ENCODE measurements around the gene TEX9.
A peak's percentile ranks its signal among the peaks of the same experiment; 100 is the strongest.

Gene TEX9

DNA sequence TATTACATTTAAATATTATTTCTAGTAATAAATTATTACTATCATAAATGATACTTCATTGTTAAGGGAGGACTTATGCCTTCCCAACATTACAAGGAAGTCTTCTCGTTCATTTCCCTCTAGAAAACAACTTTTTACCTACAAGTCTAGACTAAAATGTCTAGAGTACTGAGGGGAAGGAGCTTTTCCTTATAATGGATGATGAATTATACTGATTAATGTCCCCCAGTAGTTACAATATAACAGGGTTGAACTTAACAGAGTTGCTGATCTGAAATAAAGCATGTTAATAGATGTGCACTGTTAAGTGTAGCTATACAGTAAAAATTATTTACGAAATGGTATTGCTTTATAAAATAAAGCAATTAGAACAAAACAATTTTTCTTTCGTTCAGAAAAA is 102.4 kb downstream of the TEX9 start:
- peaks cover 30% of the 10 kb centered on the region for H3K27me3 Mint-ChIP-seq
- H3K9me3 Mint-ChIP-seq: no peaks in the 10 kb centered on the region

DNA sequence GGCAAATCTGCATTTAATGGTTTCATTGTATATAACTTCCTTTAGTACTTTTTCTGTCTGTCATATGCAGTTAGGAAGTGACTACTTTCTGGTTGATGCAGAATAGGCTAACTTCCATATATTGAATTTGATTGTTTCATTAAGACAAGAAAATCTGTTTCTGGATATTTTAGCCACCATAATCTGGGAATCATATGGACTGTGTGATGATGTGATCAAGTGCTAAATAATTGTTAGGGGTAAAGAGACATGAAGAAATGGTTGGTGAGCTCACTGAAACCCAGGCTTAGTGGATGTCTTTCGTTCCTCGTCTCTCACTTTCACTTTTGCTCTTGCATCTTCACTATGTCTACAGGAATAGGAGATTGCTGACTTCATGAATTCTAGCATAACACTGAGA is 103.2 kb downstream of the TEX9 start:
- H3K4me1 Mint-ChIP-seq: peaks cover 17% of the 10 kb centered on the region
- DNase-seq (ENCODE audit: low spot score in 2 of 2) (no peak), ATAC-seq (replicated peaks; ENCODE audit: extremely low read depth, poor library complexity, severe bottlenecking) (peak; percentile 32)
- peak overlapping the region; percentile 36 for H3K27ac Mint-ChIP-seq (ENCODE audit: low read depth)
- H3K4me3 Mint-ChIP-seq: peak overlapping the region; percentile 74
- peaks cover 2% of the 10 kb centered on the region for H3K36me3 Mint-ChIP-seq (ENCODE audit: insufficient read depth)
- no peaks in the 10 kb centered on the region for H3K9me3 Mint-ChIP-seq
- H3K27me3 Mint-ChIP-seq: peaks cover 27% of the 10 kb centered on the region

More for the DNA sequence above, 102.4 kb downstream of the TEX9 start:
- H3K36me3 Mint-ChIP-seq (ENCODE audit: insufficient read depth): peaks cover 2% of the 10 kb centered on the region
- no peak overlapping the region for H3K27ac Mint-ChIP-seq (ENCODE audit: low read depth)
- no peak for ATAC-seq (replicated peaks; ENCODE audit: extremely low read depth, poor library complexity, severe bottlenecking)
- peaks cover 17% of the 10 kb centered on the region for H3K4me1 Mint-ChIP-seq
- H3K4me3 Mint-ChIP-seq: peak overlapping the region; percentile 74
- DNase-seq (ENCODE audit: low spot score in 2 of 2): no peak

- H3K4me3 Mint-ChIP-seq: no peak overlapping the region
- DNase-seq (ENCODE audit: low spot score in 2 of 2) (no peak), ATAC-seq (replicated peaks; ENCODE audit: extremely low read depth, poor library complexity, severe bottlenecking) (no peak)
- no peaks in the 10 kb centered on the region for H3K9me3 Mint-ChIP-seq
- no peak overlapping the region for H3K27ac Mint-ChIP-seq (ENCODE audit: low read depth)
- H3K27me3 Mint-ChIP-seq: peaks cover 17% of the 10 kb centered on the region
- H3K36me3 Mint-ChIP-seq (ENCODE audit: insufficient read depth): peaks cover 2% of the 10 kb centered on the region
- peaks cover 15% of the 10 kb centered on the region for H3K4me1 Mint-ChIP-seq
Observed at GRCh38 chr15:56469483-56469882, 104.3 kb downstream of the TEX9 start.

GRCh38 chr15:56471440-56472069 is 106.3 kb downstream of the TEX9 start:
- Mint-ChIP-seq H3K27ac (ENCODE audit: low read depth) (no peak overlapping the region), H3K27me3 (no peaks in the 10 kb centered on the region), H3K9me3 (no peaks in the 10 kb centered on the region), H3K36me3 (ENCODE audit: insufficient read depth) (no peaks in the 10 kb centered on the region), H3K4me3 (no peak overlapping the region), H3K4me1 (peaks cover 9% of the 10 kb centered on the region)
- DNase-seq (ENCODE audit: low spot score in 2 of 2) (no peak), ATAC-seq (replicated peaks; ENCODE audit: extremely low read depth, poor library complexity, severe bottlenecking) (no peak)

DNA sequence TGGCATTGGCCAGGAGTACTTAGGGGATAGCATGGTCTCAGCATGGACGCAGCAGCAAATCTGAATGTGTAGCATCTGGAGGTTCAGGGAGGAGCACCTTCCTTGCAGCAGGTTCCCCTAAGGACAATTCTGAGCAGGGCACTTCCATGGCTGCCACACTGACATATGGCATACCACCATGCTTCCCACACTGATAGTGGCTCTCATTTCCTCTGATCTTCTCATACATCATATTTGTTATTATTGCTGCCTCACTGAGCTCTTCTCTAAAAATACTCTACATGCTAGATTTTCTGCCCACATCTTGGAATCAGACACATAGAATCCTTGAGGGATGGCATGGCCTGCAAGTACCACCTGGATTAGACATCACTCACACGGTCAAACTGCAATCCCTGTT is 107.1 kb downstream of the TEX9 start:
- Mint-ChIP-seq H3K27ac (ENCODE audit: low read depth) (no peak overlapping the region), H3K9me3 (no peaks in the 10 kb centered on the region), H3K4me1 (peaks cover 9% of the 10 kb centered on the region), H3K4me3 (no peak overlapping the region), H3K36me3 (ENCODE audit: insufficient read depth) (no peaks in the 10 kb centered on the region), H3K27me3 (no peaks in the 10 kb centered on the region)
- ATAC-seq (replicated peaks; ENCODE audit: extremely low read depth, poor library complexity, severe bottlenecking) (no peak), DNase-seq (ENCODE audit: low spot score in 2 of 2) (no peak)

- no peaks in the 10 kb centered on the region for H3K9me3 Mint-ChIP-seq
- DNase-seq (ENCODE audit: low spot score in 2 of 2): no peak
- ATAC-seq (replicated peaks; ENCODE audit: extremely low read depth, poor library complexity, severe bottlenecking): no peak
- H3K36me3 Mint-ChIP-seq (ENCODE audit: insufficient read depth): no peaks in the 10 kb centered on the region
- peaks cover 9% of the 10 kb centered on the region for H3K4me1 Mint-ChIP-seq
- H3K27me3 Mint-ChIP-seq: no peaks in the 10 kb centered on the region
- no peak overlapping the region for H3K27ac Mint-ChIP-seq (ENCODE audit: low read depth)
- H3K4me3 Mint-ChIP-seq: no peak overlapping the region
Observed at GRCh38 chr15:56473017-56473416, 107.8 kb downstream of the TEX9 start.

DNA sequence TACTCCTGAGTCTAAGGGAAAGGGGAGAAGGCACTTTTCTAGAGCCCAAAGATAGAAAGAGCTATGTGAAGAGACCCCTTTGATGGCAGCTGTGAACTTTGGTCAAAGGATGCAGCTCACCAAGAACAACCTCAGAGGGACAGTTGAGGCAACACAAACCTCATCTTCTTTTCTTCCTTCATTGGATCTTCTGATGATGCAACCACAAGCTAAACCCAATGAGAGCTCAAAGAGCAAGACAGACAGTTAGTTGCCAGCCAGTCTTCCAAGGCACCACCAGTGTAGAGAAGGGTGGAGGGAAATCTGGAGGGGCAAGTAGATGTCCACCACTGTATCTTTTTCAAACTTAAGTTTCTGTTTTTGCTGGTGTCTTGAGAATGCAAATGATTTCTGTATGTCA is 110.1 kb downstream of the TEX9 start:
- Mint-ChIP-seq H3K4me1 (no peaks in the 10 kb centered on the region), H3K27ac (ENCODE audit: low read depth) (no peak overlapping the region), H3K9me3 (peaks cover 5% of the 10 kb centered on the region), H3K36me3 (ENCODE audit: insufficient read depth) (no peaks in the 10 kb centered on the region), H3K27me3 (peaks cover 15% of the 10 kb centered on the region), H3K4me3 (no peak overlapping the region)
- no peak for DNase-seq (ENCODE audit: low spot score in 2 of 2)
- ATAC-seq (replicated peaks; ENCODE audit: extremely low read depth, poor library complexity, severe bottlenecking): no peak
